Mesenteric fat pad (tissue), 1 donor: ENCODE data around the gene EXOC3L2. TPM values are rescaled to one million over a fixed set of nuclear protein-coding genes. Genes with fewer than 3 reads are reported as not detected.

Experiments used
- DNase-seq: peaks from one replicate; pipeline ENCODE4 v3.0.0-alpha.2; 2020; ENCODE audit warnings: low spot score
- total RNA-seq: library from RNA; stranded (reverse); fragmentation: NEBNext Ultra II Directional; extraction: Animal tissue kit (Norgen Biotek cat#: 25700); gene quantifications from one replicate; pipeline ENCODE4 v1.2.1, GENCODE V29; 2021
- donor health status: DM: yes; HTN: yes; CAD: no.

The EXOC3L2 gene
- total RNA-seq, 1 donor from 2014 or later, result 4.8 TPM

- DNase-seq, result no peak
Observed at GRCh38 chr19:45222724-45223123, 22.5 kb downstream of the EXOC3L2 start.

- no peak for DNase-seq
Observed at GRCh38 chr19:45218911-45219743, 26.1 kb downstream of the EXOC3L2 start.

DNA sequence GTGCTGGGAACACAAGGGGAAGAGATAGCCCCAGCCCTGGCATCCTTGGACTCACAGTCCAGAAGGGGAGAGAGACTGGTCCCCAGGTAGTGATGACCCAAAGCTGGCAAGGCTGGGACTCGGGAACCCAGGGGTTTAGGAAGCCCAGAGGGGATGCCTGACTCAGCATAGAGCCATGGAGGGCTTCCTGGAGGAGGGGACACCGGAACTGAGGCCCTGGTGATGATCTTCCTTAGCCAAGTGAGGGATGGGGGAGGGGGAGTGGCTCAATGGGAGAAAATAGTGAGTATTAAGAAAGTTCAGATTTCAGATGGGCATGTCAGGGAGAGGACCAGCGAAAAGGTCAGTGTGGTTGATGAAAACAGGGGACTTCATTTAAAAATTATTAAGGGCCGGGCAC is 26.8 kb downstream of the EXOC3L2 start:
- no peak for DNase-seq

GRCh38 chr19:45217957-45218334 is 27.3 kb downstream of the EXOC3L2 start:
- no peak for DNase-seq

- no peak for DNase-seq
Observed at GRCh38 chr19:45217193-45217956, 27.8 kb downstream of the EXOC3L2 start.

- DNase-seq, result no peak
Observed at GRCh38 chr19:45216667-45217066, 28.5 kb downstream of the EXOC3L2 start.

DNA sequence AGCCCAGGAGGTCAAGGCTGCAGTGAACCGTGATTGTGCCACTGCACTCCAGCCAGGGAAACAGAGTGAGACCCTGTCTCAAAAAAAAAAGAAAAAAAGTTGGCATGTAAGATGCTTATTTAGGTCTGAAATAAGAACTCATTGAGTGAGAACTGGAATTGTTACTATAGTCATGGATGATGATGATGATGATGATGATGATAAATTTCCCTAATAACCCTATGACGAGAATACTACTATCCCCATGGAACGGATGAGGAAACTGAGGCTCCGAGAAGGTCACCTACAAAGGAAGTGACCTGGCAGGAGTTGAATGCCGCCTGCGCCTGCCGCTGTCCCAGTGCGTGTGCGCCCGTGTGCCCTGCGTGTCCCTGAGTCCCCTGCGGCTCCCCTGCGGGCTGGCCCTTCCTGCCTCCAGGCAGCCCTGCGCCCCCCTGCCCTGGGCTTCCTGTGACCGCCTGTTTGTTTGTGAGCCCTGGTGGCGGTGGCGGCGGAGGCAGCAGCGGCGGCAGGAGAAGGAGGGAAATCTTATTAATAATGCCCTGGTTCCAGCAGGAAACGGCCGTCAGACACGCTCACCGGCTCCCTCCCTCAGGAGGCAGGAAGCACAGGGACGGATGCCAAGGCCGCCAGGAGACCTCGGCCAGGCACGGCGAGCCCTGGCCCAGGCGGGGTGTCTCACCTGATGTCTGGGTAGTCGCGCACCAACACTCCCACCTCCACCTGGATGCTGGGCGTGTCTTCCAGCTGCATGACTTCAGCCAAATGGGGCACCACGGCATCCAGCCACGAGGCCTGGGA is 29.6 kb downstream of the EXOC3L2 start:
- no peak for DNase-seq

GRCh38 chr19:45213031-45213430 is 32.2 kb downstream of the EXOC3L2 start:
- no peak for DNase-seq

- no peak for DNase-seq
Observed at GRCh38 chr19:45211751-45212381, 33.3 kb downstream of the EXOC3L2 start.

DNA sequence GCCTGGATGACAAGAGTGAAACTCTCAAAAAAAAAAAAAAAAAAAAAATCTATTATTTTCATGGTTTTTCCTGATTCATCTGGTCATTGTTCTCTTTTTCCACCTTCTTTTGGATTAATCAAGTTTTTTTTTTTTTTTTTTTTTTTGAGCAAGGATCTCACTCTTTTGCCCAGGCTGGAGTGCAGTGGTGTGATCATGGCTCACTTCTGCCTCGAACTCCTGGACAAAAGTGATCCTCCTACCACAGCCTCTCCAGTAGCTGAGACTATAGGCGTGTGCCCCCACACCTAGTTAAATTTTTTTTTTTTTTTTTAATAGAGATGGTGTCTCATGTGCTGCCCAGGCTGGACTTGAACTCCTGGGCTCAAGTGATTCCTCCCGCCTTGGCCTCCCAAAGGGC is 38.9 kb downstream of the EXOC3L2 start:
- no peak for DNase-seq

- DNase-seq, result no peak
Observed at GRCh38 chr19:45205810-45206209, 39.4 kb downstream of the EXOC3L2 start.

DNA sequence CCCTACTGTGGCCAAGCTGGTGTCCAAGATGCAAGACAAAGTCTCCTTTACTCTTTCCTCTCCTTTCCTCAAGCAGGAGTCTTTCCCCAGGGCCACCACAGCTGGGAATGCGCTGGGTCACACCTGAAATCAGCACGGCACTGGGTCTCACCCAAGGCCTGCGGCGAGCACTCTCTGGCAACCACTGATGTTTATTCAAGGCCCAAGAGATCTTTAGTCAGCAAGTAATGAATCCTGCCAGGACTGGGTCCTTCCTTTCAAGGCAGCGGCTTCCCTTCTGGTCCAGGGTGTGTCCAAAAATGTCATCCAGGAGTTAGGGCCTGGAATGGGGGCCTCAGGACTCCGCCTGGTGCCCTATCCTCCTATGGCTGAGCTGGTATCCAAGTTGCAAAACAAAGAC is 42.6 kb downstream of the EXOC3L2 start:
- DNase-seq, result no peak

DNA sequence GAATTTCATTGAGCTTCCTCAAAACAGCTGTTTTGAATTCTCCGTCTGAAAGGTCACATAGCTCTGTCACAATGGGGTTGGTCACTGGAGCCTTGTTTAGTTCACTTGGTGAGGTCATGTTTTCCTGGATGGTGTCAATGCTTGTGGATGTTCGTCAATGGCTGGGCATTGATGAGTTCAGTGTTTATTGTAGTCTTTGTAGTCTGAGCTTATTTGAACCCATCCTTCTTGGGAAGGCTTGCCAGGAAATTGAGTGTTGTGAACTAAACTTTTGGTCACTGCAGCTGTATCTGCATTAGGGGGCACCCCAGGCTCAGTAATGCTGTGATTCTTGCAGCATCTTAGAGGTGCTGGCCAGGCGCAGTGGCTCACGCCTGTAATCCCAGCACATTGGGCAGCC is 44.6 kb downstream of the EXOC3L2 start:
- no peak for DNase-seq

DNA sequence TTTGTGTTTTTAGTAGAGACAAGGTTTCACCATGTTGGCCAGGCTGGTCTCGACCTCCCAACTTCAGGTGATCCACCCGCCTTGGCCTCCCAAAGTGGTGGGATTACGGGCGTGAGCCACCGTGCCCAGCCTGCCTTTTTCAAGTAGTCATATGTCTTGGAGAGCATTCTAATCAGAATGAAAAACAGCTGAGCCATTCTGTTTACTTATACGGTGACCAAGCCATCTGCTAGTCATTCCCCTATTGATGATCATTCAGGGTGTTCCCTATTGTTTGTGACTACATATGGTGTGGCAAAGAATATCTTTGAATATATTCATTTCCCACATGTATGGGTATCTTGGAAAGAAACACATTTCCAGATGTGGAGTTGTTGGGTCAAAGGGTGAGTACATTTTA is 49.4 kb downstream of the EXOC3L2 start:
- no peak for DNase-seq

- no peak for DNase-seq
Observed at GRCh38 chr19:45191375-45191774, 53.8 kb downstream of the EXOC3L2 start.

- no peak for DNase-seq
Observed at GRCh38 chr19:45189971-45190370, 55.2 kb downstream of the EXOC3L2 start.

DNA sequence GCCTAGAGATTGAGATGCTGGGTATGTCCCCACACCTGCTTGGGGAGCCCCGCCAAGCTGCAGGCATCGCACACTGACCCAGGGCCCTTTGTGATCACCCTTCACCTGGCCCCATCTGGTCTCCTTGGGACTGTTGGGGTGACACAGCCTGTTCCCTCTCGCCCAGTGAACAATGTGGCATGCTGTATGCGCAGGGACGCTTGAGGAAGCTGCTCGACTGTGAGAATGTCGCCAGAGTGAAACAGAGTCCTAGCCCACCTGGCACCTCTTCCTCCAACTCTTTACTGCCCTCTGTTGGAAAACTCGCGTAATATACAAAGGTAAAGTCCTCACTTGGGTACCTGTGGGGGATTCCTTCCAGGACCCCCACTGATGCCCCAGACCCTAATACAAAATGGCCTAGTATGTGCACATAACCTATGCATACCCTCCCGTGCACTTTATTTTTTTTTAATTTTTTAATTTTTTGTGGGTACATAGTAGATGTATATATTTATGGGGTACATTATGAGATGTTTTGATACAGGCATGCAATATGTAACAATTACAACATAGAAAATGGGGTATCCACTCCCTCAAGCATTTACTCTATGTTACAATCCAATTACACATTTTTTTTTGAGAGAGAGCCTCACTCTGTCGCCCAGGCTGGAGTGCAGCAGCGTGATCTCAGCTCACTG is 57.6 kb downstream of the EXOC3L2 start:
- DNase-seq, result no peak

- no peak for DNase-seq
Observed at GRCh38 chr19:45186509-45187334, 58.5 kb downstream of the EXOC3L2 start.

DNA sequence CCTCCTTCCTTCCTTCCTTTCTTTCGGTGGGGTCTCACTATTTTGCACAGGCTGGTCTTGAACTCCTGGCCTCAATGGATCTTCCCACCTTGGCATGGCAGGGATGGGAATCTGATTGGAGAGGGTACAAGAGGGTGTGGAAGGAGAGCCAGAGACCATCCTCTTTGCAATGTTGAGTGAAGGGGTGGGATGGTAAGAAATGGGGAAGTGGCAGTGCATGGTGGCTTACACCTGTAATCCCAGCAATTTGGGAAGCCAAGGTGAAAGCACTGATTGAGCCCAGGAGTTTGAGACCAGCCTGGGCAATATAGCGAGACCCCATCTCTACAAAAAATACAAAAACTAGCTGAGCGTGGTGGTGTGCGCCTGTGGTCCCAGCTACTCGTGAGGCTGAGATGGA is 61.1 kb downstream of the EXOC3L2 start:
- DNase-seq, result no peak

GRCh38 chr19:45182758-45183157 is 62.4 kb downstream of the EXOC3L2 start:
- DNase-seq, result no peak
